Measurements from ENCODE around the gene MAP3K4.

The MAP3K4 gene

GRCh38 chr6:161139766-161140553 is 148.4 kb downstream of the MAP3K4 start:
- DNase-seq (ENCODE audit: low read depth in 2 of 3, low spot score in 2 of 3): no peak

GRCh38 chr6:161140554-161140875 is 148.9 kb downstream of the MAP3K4 start:
- no peak for DNase-seq (ENCODE audit: low read depth in 2 of 3, low spot score in 2 of 3)

DNA sequence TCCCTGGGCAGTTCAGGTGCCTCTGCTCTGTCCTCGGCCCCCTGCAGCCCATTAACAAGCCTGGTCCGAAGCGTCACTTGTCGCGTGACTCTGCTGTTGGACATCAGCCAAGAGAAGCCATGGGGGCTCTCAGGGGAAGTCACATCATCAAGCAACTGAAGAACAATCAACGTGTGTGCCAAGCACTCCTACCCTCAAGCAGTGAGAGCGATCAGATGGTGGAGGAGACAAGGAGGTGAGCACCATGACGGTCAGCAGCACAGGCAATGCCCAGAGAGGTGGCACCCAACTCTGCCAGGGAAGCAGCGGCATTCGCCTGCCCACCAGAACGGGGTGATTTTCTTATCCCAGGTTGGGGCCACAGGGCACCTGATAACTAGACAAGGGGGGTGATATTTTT is 149.6 kb downstream of the MAP3K4 start:
- DNase-seq (ENCODE audit: low read depth in 2 of 3, low spot score in 2 of 3): no peak

GRCh38 chr6:161142957-161143296 is 151.4 kb downstream of the MAP3K4 start:
- no peak for DNase-seq (ENCODE audit: low read depth in 2 of 3, low spot score in 2 of 3)

DNA sequence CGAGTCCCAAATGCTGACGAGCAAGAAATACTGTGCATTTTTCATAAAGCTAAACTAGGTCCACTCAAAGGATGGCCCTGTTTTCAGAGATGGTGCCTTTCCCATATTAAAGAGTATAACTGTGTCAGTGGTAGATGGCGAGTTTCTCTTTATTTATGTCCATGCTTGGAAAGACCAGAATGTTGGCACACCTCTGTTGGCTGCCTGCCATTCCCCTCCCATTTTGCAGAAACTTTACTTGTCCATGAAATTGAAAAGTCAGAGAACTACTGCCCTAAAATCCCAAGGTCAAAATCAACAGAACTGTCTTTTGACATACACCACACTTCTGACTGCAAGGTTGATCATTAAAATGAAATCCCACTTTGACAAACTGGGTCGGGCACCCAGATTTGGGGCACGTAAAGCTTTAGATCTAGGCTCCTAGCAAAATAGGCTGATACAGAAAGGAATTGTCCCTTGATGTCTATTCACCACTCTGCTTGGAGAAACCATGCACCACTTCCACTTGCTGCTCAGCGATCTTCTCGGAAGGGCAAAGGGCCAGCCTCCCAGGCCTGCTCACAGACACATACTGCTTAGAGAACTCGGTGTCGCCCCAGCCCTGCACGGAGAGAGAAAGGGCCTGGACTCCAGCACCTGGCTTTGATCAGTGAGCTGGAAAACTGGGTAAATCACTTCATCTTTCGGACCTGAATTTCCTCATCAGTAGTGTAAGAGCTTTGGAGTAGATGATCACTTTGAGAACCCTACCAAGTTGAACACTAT is 152.3 kb downstream of the MAP3K4 start:
- no peak for DNase-seq (ENCODE audit: low read depth in 2 of 3, low spot score in 2 of 3)

DNA sequence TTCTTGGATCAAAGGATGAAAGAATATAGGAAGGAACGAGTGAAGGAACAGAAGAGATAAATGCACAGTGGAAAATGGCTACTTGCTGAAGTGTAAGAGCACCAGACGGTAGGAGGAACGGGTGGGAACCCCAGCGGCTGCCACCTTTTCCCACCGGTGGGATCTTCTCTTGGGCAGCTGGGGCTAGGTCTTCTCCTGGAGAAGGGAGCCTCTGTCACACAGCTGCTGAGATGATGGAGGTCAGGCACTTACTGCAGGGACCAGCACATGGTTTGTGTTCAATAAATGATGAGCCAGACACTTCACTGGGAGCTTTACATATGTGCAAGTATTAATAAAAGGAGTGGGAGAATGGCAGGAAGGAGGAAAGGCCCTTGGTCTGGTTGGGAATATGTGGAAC is 158.6 kb downstream of the MAP3K4 start:
- no peak for DNase-seq (ENCODE audit: low read depth in 2 of 3, low spot score in 2 of 3)

DNA sequence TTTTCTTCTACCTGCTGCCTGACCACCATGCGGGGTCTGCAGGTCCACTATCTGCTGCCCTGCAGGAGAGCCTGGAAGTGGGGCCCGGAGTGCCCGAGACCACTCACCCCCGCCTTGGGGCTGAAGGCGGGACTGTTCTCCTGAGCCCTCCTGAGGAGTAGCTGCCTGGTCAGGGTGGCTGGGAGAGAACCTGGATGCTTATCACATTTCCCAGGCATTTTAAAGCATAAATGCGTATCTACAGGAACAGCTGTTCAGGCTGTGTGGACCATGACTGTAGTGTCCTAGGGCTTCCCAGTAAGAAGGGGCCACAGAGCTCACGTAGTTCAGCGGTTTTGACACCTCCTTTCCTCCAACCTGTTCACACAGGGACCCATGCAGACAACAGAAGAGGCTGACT is 159.0 kb downstream of the MAP3K4 start:
- DNase-seq (ENCODE audit: low read depth in 2 of 3, low spot score in 2 of 3): no peak

DNA sequence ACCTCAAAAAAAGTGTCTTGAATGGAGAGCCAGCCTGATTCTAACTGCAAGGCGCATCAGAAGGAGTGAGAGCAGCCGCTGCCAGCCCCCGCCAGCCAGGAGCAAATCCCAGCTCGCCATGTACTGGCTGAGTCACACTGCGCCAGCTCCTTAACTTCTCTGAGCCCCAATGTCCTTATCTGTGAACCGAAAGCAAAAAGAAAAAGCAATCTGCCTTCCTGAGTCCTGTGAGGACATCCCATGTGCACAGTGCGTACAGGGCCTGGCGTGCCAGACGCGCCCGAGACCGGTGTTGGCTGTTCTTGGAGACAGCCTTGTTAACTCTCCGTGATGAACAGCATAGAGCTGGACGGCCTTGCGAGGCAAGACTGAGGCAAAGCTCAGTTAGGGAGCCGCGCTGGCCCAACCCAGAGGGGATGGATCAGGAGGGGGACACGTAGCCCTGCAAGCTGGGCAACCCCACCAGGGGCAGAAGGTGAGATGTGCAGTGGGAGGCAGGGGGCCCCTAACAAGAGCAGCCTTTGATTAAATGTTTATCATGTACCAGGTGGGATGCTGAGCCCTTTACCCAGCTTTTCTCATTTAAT is 159.6 kb downstream of the MAP3K4 start:
- DNase-seq (ENCODE audit: low read depth in 2 of 3, low spot score in 2 of 3): no peak

DNA sequence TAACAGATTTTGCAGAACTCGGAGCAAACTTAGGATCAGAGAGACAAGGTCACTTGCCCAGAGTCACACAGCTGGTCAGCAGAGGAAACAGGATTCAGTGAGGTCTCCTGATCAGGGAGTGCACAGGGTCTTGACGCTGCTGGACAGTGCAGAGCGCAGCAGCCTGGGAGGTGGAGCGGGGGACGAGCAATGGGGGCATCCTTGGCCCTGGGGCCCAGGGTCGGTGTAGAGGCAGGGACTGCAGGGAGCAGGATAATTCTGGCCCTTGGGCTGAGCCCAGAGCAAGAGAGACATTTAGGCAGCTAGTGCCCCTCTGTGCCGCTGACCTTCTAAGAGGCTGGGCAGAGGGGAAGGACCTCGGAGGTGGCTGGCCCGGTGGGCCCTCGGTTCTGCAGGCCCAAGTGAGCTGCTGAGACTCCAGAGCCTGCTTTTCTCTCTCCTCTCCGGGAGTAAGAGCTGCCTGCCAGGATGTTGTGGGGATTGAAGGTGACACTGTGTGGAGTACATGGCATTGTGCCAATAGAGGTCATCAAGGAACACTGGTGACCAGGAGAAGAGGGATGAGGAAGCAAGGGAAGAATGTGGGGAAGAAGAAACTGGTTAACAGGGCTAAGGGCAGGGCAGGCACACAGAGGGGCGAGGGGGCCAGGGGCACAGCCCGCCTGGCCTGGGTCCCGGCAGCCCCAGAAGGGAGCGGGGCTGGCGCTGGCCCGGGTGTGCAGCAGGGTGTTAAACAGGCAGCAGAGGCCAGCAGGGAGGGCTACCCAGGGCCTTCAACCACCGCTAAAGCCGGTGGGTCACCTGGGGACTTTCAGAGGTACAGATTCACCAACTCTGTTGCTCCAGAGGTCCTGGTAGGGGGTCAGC is 160.3 kb downstream of the MAP3K4 start:
- DNase-seq (ENCODE audit: low read depth in 2 of 3, low spot score in 2 of 3): no peak

- no peak for DNase-seq (ENCODE audit: low read depth in 2 of 3, low spot score in 2 of 3)
Observed at GRCh38 chr6:161152527-161152862, 160.9 kb downstream of the MAP3K4 start.

GRCh38 chr6:161152907-161153662 is 161.5 kb downstream of the MAP3K4 start:
- DNase-seq (ENCODE audit: low read depth in 2 of 3, low spot score in 2 of 3): no peak

DNA sequence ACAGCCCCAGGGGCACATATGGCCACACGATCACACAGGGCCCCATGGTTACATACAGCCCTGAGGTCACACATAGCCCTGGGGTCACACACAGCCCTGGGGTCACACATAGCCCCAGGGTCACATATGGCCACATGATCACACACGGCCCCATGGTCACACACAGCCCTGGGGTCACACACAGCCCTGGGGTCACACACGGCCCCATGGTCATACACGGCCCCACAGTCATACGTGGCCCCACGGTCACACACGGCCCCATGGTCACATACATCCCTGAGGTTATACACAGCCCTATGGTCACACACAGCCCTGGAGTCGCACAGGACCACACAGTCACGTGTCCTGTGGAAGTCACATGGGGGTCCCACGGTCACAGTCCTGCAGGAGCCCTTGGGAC is 162.2 kb downstream of the MAP3K4 start:
- DNase-seq (ENCODE audit: low read depth in 2 of 3, low spot score in 2 of 3): no peak

DNA sequence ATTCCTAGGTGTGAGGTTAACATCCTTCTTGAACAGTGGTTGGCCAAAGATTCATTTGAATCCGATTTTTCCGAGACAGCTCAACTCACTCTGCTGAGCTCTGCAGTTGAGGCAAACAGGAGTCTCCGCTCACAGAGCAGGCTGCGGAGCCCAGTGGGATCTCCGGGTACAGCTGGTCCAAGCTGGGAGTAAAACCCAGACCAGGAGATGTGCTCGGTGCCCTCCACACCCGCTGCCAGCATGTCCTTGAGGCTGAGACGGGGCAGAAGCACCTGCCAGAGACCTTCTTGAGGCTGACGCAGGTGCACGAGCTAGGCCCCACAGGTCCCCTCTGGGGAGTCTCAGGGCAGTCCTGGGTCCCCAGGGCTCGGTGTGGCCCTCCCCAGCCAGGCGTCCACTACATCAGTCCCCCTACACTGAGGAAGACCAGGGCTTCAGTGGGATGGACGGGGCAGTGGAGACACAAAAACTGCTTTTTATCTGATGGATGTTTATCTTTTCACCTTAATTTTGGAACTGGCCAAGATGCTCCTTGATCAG is 163.3 kb downstream of the MAP3K4 start:
- no peak for DNase-seq (ENCODE audit: low read depth in 2 of 3, low spot score in 2 of 3)

- no peak for DNase-seq (ENCODE audit: low read depth in 2 of 3, low spot score in 2 of 3)
Observed at GRCh38 chr6:161161121-161161520, 169.6 kb downstream of the MAP3K4 start.

DNA sequence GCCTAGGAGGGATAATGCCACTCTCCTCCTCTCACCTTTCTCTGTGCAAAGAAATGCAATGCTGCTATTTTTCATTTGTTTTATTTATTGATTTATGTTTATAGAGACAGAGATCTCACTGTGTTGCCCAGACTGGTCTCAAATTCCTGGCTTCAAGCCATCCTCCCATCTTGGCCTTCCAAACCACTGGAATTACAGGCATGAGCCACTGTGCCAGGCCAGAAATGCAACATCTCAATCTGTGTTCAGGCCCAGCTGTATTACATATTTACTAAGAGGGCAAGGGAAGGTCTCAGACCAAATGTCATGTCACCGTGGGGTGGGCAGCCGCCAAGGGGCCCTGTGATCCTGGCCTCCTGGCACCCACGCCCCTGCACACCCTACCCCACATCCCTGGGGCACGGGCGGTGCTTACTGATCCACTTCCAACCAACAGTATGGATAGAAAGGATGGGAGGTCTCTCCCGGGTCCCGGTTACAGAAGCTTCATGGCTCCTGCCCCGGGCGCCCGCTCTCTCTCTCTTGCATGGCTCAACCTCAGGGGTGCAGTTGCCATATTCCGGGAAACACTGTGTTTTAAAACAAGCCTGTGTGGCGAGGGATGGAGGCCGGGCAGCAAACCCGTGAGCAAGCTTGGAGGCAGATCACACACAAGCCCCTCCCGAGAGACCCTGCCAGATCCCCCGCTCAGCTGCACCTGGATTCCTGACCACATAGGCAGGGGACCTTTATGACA is 170.5 kb downstream of the MAP3K4 start:
- no peak for DNase-seq (ENCODE audit: low read depth in 2 of 3, low spot score in 2 of 3)

- DNase-seq (ENCODE audit: low read depth in 2 of 3, low spot score in 2 of 3): no peak
Observed at GRCh38 chr6:161162722-161163121, 171.2 kb downstream of the MAP3K4 start.

DNA sequence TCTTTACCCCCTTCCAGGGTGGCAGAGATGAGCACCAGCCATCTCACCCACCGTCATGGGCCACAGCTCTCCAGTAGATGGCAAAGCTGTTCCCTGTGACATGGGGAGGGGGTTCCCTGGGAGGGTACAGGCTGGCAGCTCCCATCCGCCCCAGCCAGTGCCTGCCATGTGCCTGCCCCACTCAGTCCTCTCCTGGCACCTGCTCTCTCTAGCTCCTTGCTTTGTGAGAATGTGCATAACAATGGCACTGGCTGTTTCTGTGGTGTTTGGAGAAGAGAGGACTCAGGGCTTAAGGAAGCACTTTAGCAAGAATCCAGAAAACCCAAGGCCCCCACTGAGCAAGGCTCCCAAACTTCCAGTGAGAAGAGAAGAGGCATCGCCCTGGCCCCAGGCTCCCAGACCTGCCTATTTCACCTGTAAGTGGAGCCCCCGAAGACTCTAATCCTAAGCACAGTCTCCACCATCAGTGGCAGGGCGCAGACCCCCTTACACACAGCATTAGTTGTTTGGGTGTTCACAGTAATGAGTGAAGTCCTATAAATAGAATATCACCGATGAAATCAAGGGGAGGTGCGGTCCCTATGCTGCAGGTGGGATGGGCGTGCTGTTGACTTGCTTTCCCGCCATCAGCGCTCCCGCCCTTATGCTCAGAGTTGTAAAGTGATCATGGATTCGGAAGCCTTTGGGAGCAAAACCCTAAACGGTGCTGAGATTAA is 172.1 kb downstream of the MAP3K4 start:
- no peak for DNase-seq (ENCODE audit: low read depth in 2 of 3, low spot score in 2 of 3)

DNA sequence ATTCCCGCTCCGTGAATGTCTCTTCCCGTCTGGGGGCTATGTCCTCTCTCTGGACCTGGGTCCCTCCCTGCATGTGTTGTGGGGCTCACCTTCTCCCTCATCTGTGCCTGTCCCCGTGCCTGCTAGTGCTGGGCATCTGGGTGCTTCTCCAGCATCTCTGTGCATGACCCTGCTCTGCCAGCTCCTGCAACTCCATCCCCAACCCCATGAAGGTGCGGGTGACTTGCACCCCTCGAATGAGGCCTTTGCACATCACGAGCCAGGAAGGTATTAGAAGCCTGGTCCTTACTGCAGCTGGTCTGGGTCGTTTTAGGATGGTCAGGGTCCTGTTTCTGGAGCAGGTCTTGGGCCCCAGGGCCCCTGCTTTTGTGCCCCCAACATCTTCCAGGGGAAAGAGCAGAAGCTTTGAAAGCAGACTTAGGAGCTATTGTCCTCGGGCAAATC is 172.6 kb downstream of the MAP3K4 start:
- no peak for DNase-seq (ENCODE audit: low read depth in 2 of 3, low spot score in 2 of 3)

- DNase-seq (ENCODE audit: low read depth in 2 of 3, low spot score in 2 of 3): no peak
Observed at GRCh38 chr6:161166176-161166575, 174.6 kb downstream of the MAP3K4 start.

Measured in activated CD8-positive, alpha-beta memory T cell treated with anti-CD3 and anti-CD28 coated beads for 48 hours (primary cell).